GM19099 (cell line): ENCODE results near the gene DCLK1.

ENCODE experiments used
- POLR2A ChIP-seq: IDR thresholded peaks from 3 replicates; pipeline ENCODE4 v1.6.1; 2011; ENCODE audit warnings: low read depth; ENCODE audit not compliant: insufficient read length; ENCODE audit errors: extremely low read depth

DCLK1 gene

DNA sequence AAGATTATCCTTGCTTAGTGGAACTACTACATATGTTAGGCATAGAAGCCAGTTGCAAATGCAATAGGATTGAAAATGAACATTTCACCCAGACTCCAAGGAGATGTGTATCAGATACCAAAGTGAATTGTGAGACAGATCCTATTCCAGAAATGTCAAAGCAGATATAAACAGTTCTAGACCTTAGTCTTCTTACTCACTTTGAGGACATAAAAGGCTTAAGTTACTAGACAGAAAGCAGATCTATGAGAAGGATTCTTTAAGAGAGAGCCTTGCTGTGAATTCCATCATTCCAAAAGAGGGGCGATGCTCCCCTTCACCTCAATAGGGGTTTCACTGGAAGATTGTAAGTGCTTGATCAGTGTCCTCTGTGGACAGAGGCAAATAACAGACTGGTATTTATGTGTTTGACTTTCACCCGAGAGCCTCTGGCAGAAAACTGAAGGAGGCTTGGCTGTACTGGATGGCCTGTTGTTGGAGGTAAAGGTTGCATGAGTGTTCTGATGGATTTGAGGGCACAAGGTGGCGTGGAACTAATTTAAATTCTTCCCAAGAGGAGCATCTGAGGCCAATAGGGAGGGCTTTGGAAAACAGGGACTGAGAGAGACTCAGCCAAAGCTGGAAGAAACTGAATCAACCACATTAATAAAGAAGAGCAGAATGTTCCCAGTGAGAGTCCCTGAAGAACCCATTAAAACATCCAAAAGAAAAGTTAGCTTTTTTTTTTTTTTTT, 194.8 kb downstream of the DCLK1 start:
- no peak for TF ChIP-seq POLR2A

DNA sequence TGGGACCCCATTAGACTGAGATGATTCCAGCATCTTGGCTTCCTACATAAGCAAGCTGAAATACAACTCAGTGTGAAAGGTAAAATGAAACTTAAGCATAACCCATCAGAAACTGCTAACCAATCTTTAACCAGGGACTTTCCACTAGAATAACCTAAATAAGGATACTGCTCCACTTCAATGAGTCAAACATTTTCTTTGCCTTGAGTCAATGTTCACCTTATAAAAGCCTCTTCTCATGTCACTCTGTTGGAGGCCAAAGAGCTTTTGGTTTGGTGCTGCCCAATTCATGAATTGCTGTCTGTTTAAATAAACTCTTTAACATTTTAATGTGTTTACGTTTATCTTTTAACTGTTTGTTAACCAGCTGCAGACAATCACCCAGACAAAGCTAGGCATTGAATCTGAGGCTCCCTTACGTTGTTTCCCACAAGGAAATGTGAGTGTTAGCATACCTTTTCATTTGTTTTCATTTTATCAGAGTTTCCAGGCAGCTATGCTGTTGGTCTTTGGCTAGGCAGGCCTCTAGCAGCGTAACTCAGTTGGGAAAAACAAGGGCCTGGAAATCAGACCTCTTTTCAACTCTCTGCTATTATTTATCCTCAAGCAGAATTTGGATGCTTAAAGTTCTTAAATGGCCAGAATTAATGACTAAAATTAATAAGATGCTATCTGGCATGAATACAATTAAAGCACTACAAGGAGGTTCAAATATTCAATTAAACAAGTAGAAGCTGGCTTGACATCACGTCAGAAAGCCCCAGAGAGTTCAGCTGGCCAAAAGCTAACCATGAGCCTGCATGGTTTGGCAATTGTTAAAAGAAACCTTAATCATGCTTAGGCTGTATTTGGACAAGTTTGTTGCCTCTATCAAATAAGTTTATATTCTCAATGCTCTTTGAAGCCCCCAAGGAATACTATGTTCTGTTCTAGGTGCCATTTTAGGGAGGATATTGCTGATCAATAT, 200.2 kb downstream of the DCLK1 start:
- no peak for TF ChIP-seq POLR2A

DNA sequence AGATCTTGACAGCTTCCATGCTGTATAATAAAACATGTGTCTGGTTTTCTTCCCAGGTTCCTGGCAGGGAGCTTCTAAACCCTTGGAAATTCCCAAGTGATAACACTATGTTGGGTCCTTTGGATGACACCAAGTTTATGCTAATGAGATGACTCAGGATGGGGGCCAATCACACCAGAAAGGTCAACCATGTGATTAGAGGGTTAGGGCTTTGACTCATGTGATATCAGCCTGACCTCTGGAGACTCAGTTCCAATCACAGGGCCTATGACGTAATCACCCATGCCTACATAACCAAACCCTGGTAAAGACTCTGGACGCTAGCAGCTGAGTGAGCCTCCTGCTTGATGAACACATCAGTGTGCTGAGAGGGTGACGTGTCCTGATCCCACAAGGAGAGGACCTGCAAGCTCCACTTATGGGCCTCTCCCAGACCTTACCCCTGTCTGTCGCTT, 203.6 kb downstream of the DCLK1 start:
- TF ChIP-seq POLR2A, result no peak

DNA sequence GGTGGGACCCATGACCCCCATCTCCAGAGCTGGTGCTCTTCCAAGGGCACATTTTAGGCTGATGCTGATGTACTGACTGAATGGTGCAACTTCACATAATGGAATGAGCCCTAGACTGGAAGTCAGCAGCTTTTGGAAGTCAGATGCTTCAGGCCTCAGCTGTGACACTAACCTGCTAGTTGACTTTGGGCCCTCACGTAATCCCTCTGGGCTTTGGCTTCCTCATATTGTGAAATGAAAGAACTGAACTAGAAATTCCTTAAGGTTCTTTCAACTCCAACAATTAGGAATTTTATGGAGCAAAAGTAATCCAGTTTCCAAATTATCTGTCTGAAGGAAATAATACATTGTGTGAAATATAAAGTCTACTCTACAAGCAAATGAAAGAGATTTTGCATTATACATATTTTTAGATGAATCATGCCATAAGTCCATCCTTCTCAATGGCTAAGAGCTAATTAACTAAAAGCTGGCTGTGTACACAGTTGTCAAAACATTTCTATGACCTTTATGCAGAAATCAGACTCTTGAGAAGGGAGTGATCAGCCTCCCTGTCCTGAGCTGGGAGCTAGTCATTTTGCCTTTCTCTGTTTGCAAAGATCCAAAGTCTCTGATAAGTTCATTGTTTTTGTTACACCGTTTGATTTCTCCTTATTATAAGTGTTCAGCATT, 204.2 kb downstream of the DCLK1 start:
- no peak for TF ChIP-seq POLR2A

DNA sequence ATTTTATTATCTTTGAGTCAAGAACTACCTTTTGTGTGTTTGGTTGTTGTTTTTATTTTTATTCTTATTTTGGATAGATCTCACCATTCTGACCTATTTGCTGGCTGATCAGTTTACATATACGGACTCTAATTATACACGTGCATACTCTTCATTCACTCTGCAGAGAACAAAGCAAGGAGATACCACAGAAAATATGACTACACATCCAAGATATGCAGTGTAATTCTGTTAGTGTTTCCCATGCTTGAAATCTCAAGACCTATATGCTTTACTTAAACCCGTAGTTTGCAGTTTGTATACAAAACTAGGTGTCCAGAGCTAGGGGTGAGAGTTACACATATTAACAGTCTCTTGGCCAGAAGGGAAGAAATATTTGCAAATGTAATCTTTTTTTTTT, 205.5 kb downstream of the DCLK1 start:
- TF ChIP-seq POLR2A, result no peak

DNA sequence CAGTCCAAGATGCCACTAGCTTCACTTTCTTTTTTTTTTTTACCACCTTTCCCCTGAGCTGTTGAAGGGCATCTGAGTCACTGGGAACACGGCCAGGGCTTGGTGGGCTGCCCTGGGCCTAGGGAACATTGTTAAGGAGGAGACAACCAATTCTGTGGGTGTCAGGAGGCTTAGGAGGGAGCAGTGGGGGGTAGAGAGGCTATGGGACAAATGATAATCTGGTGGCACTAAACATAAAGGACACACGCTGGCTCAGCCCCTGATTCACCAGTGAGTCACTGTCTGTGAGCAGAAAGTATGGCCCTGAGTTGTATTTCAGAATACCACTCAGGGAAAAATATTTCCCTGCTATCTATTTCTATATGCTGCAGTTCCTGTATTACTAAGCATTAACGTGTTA, 207.8 kb downstream of the DCLK1 start:
- no peak for TF ChIP-seq POLR2A

DNA sequence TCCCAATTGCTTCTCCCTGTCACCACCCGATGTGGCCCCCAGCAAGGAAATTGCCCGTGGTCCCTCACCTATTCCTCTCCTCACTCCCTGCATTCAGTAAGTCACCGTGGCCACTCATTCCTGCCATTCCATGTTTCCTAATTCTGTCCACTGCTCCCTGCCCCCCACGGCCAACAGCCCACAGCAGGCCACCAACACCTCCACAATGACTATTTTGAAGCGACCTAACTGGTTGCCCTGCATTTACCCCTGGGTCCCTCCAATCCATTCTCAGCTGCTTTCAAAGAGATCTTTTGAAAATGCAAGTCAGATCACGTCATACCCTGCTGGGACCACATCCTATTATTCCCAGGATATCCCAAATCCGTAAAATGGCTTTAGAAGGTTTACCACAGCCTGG, 210.4 kb downstream of the DCLK1 start:
- no peak for TF ChIP-seq POLR2A

DNA sequence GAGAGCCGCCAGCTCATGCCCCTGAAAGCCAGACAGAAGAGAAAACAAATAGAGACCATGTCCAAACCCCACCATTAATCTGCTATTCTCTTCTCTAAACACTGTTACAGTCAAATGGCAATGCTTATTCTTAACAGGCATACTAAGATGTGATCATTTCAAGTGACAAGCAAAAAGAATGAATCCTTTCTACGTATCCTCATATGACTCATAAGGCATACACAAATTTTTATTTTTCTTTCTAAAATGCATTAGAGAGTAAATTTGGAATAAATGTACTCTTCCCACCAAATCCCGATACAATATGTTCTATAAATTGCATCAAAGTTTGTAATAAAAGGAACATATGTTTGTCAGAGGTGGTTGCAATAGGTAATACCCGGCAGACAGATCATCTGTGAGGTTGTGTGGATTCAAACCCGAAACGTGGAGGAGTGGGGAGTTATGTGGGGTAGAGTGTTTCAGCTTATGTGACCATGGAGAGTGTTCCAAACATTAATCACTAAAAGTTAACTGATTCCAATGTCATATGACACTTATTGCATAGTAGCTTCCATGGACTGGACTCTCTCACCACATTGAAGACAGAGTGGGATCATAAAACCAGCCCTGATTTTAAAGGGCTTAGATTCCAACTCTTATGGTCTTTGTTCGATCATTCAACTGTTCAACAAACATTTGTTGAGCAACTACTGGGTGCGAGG, 213.1 kb downstream of the DCLK1 start:
- TF ChIP-seq POLR2A, result no peak

DNA sequence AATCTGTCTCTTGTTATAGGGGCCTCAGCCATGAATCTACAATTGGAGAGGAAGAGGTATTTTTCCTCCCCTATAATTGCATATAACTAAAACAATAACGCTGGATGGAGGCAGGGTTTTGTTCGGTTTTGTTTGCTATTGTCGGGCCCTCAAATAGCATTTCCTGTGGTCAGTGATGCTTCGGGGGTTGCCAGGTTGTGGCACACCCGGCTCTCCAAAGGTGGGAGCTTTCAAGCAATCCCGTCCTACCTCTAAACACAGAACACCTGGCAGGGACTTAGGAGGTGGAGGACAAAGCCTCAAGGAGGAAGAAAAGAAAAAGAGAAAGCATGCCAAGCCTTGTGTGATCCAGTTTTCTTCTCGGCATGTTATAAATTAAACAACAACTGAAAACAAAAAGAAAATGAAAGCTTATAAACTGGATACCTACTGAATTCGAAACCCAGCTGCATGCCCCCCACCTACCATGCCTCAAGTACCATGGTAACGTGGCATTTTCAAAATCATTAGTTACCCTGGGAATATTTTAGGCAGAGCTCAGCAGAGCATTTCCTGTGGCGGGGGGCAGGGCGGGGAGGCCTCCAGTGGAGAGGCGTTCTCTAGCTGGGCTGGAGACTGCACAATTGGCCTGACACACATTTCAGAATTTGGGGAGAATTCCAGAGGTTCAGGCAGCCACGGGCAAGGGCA, 213.8 kb downstream of the DCLK1 start:
- no peak for TF ChIP-seq POLR2A

DNA sequence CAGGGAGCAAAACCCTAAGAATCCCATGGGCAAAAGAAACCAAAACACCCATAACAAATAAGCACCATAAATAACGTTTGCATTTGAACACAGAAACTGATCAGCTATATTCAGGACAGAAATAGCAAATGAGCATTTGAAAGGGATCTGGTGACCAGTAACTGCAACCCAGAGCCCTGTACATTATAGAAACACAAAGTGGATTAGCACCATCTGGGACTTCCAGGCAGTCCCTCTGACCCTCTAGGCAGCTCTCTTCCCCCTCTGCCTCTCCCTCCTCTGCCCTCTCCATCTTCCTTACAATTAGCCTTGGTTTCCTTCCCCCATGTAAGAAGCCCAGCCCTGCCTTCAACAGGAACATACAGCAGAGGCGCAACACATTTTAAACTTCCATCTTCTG, 215.0 kb downstream of the DCLK1 start:
- TF ChIP-seq POLR2A, result no peak

DNA sequence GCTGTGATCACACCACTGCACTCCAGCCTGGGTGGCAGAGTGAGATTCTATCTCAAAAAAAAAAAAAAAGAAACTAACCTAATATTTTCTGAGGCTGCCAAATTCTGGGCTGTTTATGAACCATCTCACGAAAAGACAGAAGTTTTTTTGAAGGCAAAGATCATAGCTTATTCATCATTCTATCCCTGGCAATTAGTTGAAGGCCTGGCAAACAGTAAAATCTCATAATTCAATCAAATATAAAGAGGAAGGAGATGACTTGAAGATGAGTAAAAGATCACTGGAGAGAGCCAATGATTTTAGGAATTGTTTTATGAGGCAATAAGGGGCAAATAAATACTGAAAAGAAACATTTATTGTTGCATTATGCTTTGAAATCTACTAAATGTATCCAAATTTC, 216.5 kb downstream of the DCLK1 start:
- no peak for TF ChIP-seq POLR2A

DNA sequence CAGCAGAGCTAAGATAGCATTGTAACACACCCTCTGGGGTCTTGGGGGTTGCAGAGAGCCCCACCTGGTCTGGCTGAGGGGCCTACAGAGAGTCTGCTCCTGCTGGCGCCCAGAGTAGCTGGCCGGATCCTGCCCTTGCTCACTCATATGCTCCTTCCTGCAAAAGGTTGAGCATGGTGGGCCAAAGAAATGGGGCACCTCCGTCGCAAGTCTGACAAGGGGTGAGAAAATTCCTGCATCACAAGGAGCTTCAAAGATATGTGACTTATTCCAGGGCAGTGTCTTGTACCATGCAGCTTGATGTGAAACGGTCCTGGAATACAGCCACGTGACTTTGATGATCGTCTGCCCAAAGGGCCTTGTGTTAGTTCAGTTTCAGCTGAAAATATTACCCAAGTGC, 218.3 kb downstream of the DCLK1 start:
- no peak for TF ChIP-seq POLR2A

DNA sequence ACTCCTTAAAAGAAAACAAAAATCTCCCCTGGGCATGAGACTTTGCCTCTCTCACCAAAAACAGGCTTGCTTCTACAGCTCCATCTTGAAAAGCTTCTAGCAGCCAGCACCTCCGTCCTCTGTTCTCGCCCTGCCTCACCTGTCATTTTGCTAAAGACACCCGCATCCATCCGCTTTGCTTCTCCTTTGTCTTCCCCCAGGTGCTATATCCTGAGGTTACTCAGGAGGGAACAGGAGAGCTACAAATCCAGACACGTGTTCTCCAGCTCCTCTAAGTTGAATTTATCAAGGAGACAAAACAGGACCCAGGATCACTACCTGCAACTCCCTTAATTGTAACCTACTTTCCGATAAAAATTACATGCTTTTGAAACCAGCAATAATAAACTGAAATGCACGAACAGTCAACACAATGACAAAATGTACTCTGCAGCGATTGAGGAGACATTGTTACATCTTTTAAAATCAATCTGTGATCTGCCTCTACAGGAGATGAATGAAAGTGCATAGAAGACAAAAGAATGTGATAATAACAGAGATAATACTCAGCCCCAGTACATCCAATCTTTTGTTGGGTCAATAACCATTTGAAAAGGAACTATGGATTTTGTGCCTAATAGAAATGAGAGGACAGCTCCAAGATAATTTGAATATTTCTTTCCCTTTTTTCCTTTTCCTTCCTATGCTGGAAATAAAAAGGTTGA, 221.2 kb downstream of the DCLK1 start:
- no peak for TF ChIP-seq POLR2A

DNA sequence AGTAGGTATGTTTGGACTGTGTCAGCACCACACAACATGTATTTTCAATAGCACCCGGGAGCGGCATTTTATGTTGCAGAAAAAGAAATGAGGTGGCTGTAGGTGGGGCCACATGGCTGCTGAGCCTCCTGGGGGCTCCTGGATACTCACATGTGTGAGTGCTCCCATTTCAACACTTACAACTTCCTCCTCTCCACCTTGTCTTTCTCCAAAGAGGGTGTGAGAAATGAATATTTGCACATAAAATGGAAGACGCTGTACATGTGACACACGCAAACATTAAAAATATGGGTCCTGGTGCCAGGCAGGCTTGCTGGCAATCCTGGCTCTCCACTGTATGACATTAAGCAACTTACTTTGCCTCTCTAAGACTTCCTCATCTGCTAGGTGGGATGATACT, 222.1 kb downstream of the DCLK1 start:
- TF ChIP-seq POLR2A, result no peak
